PC-3 (cell line): ENCODE measurements around the gene KCNQ1.

Experiments used
- CTCF ChIP-seq: fragments of 300-600 bp; sonication (generic); conservative IDR thresholded peaks from 2 replicates; pipeline ENCODE4 v1.5.1; 2017; ENCODE audit warnings: antibody characterized with exemption, low read depth, mild to moderate bottlenecking, low read length
- EZH2 ChIP-seq: fragments of 300-600 bp; sonication (generic); IDR thresholded peaks from one replicate; pipeline ENCODE4 v1.6.1; 2017; ENCODE audit warnings: antibody characterized with exemption, mild to moderate bottlenecking, low read length; ENCODE audit not compliant: unreplicated experiment
- EZH2phosphoT487 ChIP-seq: fragments of 300-600 bp; sonication (generic); IDR thresholded peaks from 2 replicates; pipeline ENCODE4 v1.6.1; 2018; ENCODE audit warnings: mild to moderate bottlenecking, antibody characterized with exemption, low read length, borderline replicate concordance

GRCh38 chr11:2896047-2896446 is 451.2 kb downstream of the KCNQ1 start:
- no peak for TF ChIP-seq CTCF
- no peak for TF ChIP-seq EZH2phosphoT487
- no peak for TF ChIP-seq EZH2
